ENCODE measurements around the gene CDK14.

DNA sequence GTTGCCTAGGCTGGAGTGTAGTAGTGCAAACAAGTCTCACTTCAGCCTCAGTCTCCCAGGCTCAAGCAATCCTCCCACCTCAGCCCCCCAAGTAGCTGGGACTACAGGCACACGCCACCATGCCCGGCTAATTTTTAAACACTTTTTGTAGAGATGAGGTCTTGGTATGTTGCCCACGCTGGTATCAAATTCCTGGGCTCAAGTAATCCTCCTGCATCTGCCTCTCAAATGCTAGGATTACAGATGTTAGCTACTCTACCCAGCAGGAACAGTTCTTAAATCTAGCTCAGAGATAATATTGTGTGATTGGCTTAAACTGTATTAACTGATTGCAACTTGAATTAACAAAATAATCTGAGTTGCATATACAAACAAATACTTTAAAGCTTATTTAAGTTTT is 82.9 kb downstream of the CDK14 start:
- TF ChIP-seq, protein P1, sequence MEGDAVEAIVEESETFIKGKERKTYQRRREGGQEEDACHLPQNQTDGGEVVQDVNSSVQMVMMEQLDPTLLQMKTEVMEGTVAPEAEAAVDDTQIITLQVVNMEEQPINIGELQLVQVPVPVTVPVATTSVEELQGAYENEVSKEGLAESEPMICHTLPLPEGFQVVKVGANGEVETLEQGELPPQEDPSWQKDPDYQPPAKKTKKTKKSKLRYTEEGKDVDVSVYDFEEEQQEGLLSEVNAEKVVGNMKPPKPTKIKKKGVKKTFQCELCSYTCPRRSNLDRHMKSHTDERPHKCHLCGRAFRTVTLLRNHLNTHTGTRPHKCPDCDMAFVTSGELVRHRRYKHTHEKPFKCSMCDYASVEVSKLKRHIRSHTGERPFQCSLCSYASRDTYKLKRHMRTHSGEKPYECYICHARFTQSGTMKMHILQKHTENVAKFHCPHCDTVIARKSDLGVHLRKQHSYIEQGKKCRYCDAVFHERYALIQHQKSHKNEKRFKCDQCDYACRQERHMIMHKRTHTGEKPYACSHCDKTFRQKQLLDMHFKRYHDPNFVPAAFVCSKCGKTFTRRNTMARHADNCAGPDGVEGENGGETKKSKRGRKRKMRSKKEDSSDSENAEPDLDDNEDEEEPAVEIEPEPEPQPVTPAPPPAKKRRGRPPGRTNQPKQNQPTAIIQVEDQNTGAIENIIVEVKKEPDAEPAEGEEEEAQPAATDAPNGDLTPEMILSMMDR (IDR thresholded peaks at IDR 0.05) = no peak
- no peak for TF ChIP-seq POLR2A (IDR thresholded peaks at IDR 0.05)
